ENCODE data around the gene TPCN2. TPM values are rescaled to one million over a fixed set of nuclear protein-coding genes. Genes with fewer than 3 reads are reported as not detected.

TPCN2 gene
- total and polyA plus RNA-seq, 2 of the 4 experiments (the other 2 are of a cell fraction): 3.4 to 8.0 TPM

DNA sequence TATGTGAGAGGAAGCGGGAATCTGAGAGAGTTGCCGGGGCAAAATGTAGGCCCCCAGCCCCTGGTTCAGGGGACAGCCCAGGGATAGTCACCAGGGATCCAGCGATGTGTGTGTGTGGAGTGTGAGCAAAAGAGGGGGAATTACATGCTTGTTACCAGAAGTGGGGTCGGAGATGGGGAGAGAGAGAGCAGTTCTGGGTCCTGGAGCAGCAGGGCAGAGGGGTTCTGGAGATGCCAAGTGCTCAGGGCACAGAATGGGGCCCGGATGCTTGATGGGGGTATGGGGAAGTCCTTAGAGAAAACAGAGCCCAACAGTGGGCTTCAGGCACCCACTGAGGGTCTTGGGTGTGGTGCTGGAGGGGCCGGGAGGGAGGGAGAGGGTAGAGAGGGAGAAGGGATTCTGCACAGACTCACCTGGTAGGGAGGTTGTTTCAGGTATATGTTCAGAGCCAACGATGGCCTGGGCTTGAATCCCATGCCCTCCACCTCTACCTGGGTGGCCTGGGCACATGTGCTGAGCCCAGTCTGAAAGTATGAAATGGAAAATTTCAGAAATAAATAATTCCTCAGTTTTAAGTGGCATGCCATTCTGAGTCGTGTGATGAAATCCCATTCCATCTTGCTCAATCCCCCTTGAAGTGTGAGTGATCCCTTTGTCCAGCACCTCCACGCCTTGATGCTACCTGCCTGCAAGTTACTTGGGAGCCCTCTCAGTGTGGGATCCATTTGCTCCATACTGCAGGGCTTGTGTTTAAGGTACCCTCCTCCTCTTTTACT is 119.4 kb downstream of the TPCN2 start:
- peak overlapping the region; percentile 2 for H3K18ac ChIP-seq (ENCODE audit: low read depth, low read length)
- H3K27me3 ChIP-seq (ENCODE audit: control insufficient read depth, insufficient read depth, low read length): no peaks in the 10 kb centered on the region
- ATAC-seq (ENCODE audit: low read depth): no peak
- H2AK9ac ChIP-seq (replicated peaks; ENCODE audit: low read depth, low read length, poor library complexity): peak overlapping the region; percentile 58
- dilution Hi-C loops (cut with HindIII; ENCODE audit: low sequenced_read_pairs, unreplicated experiment) (no loop called here), intact Hi-C loops (cut with micrococcal nuclease) (no loop called here), in situ Hi-C loops (cut with MboI; ENCODE audit: low sequenced_read_pairs) (no loop called here)
- peak overlapping the region; percentile 91 for H2BK120ac ChIP-seq (ENCODE audit: low read depth, low read length)
- peak overlapping the region; percentile 55 for H3K14ac ChIP-seq (replicated peaks; ENCODE audit: low read depth, low read length)
- BruUV-seq (replicated peaks): no TSS peak
- H3K23ac ChIP-seq (ENCODE audit: low read depth, low read length): no peak overlapping the region
- peak overlapping the region; percentile 15 to 83; a peak in 3 of 4 replicates for H4K8ac ChIP-seq (ENCODE audit: low read depth in 2 of 2, low read length in 2 of 2)
- H3K4ac ChIP-seq (ENCODE audit: low read depth, low read length): peak overlapping the region; percentile 94
- H3K9me1 ChIP-seq (ENCODE audit: insufficient read depth, low read length): peaks cover 11% of the 10 kb centered on the region
- DNase-seq: peak; percentile 31
- no peaks in the 10 kb centered on the region for H3K79me1 ChIP-seq (ENCODE audit: low read depth in 1 of 2, low read length in 2 of 2)
- 90% methylated on average over 2 of the region's 9 CpGs; no CpG with 5 or more reads in 1 of the 2 experiments for WGBS, 2 experiments (ENCODE audit: extremely low coverage in 2 of 2, insufficient read length in 1 of 2)
- no peak overlapping the region for H3K56ac ChIP-seq (ENCODE audit: extremely low read depth, insufficient read depth, low read length)
- no peak overlapping the region for H2BK5ac ChIP-seq (ENCODE audit: low read depth, low read length, poor library complexity, severe bottlenecking)
- H4K5ac ChIP-seq (ENCODE audit: low read depth, low read length): peak overlapping the region; percentile 52
- no peak overlapping the region for H3K9ac ChIP-seq (ENCODE audit: low read depth, low read length)
- peak overlapping the region; percentile 96 for H2AK5ac ChIP-seq (ENCODE audit: low read depth, low read length)
- POLR2A ChIA-PET (ENCODE audit: unreplicated experiment): no interaction called here
- peak overlapping the region; percentile 63; the same call in 2 of the 3 replicates for H2BK15ac ChIP-seq (ENCODE audit: low read depth, low read length)
- H2BK20ac ChIP-seq (ENCODE audit: low read depth, low read length): peak overlapping the region; percentile 95
- TF ChIP-seq FOS (IDR thresholded peaks at IDR 0.05; ENCODE audit: low read depth, low read length): no peak
- peak; percentile 90 for TF ChIP-seq CEBPB (IDR thresholded peaks at IDR 0.05; ENCODE audit: low read depth, low read length)
- no peak overlapping the region for H3K27ac ChIP-seq (ENCODE audit: insufficient read depth, low read length)
- H3K9me3 ChIP-seq (ENCODE audit: control insufficient read depth, insufficient read depth, low read length): no peaks in the 10 kb centered on the region
- CTCF ChIA-PET: no interaction called here
- H3K4me3 ChIP-seq (ENCODE audit: insufficient read depth, low read depth, low read length): no peak overlapping the region
- H2AFZ ChIP-seq (replicated peaks; ENCODE audit: low read length, poor library complexity): peak overlapping the region; percentile 73
- no peak overlapping the region for H3K4me2 ChIP-seq (ENCODE audit: low read depth, low read length)
- no peaks in the 10 kb centered on the region for H3K36me3 ChIP-seq (ENCODE audit: control insufficient read depth, insufficient read depth, low read length)
- H3K4me1 ChIP-seq (ENCODE audit: control insufficient read depth, insufficient read depth, low read length): peaks cover 14% of the 10 kb centered on the region
- peak overlapping the region; percentile 89 for H4K91ac ChIP-seq (ENCODE audit: insufficient read depth, low read depth, low read length)
- no peaks in the 10 kb centered on the region for H4K20me1 ChIP-seq (ENCODE audit: insufficient read depth, low read length)

Data from IMR-90 (cell line).